K562 (cell line): ENCODE data around the gene CFP. TPM values are rescaled to one million over a fixed set of nuclear protein-coding genes. Genes with fewer than 3 reads are reported as not detected.

Experiments used
- BCOR ChIP-seq: fragments of 450-650 bp; IDR thresholded peaks from 2 replicates; pipeline ENCODE4 v1.6.1; 2016
- CEBPB ChIP-seq: fragments of 450-650 bp; IDR thresholded peaks from 2 replicates; pipeline ENCODE4 v1.6.1; 2016; ENCODE audit warnings: missing genetic modification characterization, missing compliant biosample characterization
- CXXC5 ChIP-seq: fragments of 250-450 bp; sonication (Bioruptor Pico); IDR thresholded peaks from 2 replicates; pipeline ENCODE4 v1.8.0; 2022; ENCODE audit warnings: inconsistent platforms, mild to moderate bottlenecking, moderate library complexity
- MYNN ChIP-seq, 2 experiments: sonication (generic); formaldehyde crosslinking in 1 of 2; IDR thresholded peaks; 2 replicates each; pipeline versions ENCODE4 v1.5.0 to v1.6.1; 2016 to 2020; ENCODE audit warnings: antibody characterized with exemption in 1 of 2, missing genetic modification reagents in 1 of 2
- NCOA2 ChIP-seq, 2 experiments: fragments of 450-650 bp; IDR thresholded peaks; 2 replicates each; pipeline ENCODE4 v1.6.1; 2018; ENCODE audit warnings: mild to moderate bottlenecking in 2 of 2, moderate library complexity in 1 of 2; ENCODE audit not compliant: partially characterized antibody in 2 of 2
- SMAD3 ChIP-seq: fragments of 450-650 bp; formaldehyde crosslinking; conservative IDR thresholded peaks from 2 replicates; pipeline ENCODE4 v1.4.0; 2020; ENCODE audit warnings: mild to moderate bottlenecking
- XRCC5 ChIP-seq: fragments of 200-400 bp; formaldehyde crosslinking; IDR thresholded peaks from 2 replicates; pipeline ENCODE4 v1.6.1; 2017; ENCODE audit warnings: low read depth, mild to moderate bottlenecking, low read length
- ZNF212 ChIP-seq: fragments of 450-650 bp; formaldehyde crosslinking; IDR thresholded peaks from 2 replicates; pipeline ENCODE4 v1.4.0; 2020; ENCODE audit warnings: mild to moderate bottlenecking
- polyA plus RNA-seq, 8 experiments: library from polyadenylated mRNA; depleted of rRNA in 4 of 8; stranded (reverse) in 5 of 8; unstranded in 3 of 8; fragments of >200 nt; fragmentation: Nextera tagmentation in 2 of 8; fragmentation: Illumina TruSeq in 1 of 8; extraction: Ambion mirVana in 2 of 8; extraction: Trizol in 1 of 8; gene quantifications; 2 replicates each; pipeline versions ENCODE4 v1.2.1 to v1.2.3, GENCODE V29; 2011 to 2014; ENCODE audit warnings: inconsistent platforms in 1 of 8, missing spikeins in 1 of 8
- total RNA-seq, 7 experiments: library from RNA; depleted of rRNA in 6 of 7; stranded (reverse); fragments of >200 nt in 6 of 7; fragmentation: Illumina TruSeq in 2 of 7; extraction: Trizol in 2 of 7; gene quantifications; 2 replicates each; pipeline versions ENCODE4 v1.2.1 to v1.2.3, GENCODE V29; 2011 to 2021; ENCODE audit warnings: low replicate concordance in 1 of 7
- TF ChIP-seq, protein P1 (sequence below): fragments of 200-800 bp; sonication (Bioruptor generic); IDR thresholded peaks from 2 replicates; pipeline ENCODE4 v1.6.1; 2016; ENCODE audit warnings: missing genetic modification characterization, missing compliant biosample characterization
- TF ChIP-seq, protein P2 (sequence below): fragments of 450-650 bp; IDR thresholded peaks from 2 replicates; pipeline ENCODE4 v1.6.1; 2016; ENCODE audit warnings: low read depth, mild to moderate bottlenecking, moderate library complexity
- TF ChIP-seq, protein P3 (sequence below): IDR thresholded peaks from 2 replicates; pipeline ENCODE4 v1.6.1; 2011; ENCODE audit not compliant: insufficient read length; ENCODE audit errors: extremely low read depth
- TF ChIP-seq, protein P4 (sequence below): sonication (generic); formaldehyde crosslinking; IDR thresholded peaks from 2 replicates; pipeline ENCODE4 v1.8.0; 2022; ENCODE audit warnings: missing genetic modification reagents, mild to moderate bottlenecking, borderline replicate concordance
- TF ChIP-seq, protein P5 (sequence below): fragments of 450-650 bp; formaldehyde crosslinking; IDR thresholded peaks from 2 replicates; pipeline ENCODE4 v1.4.0; 2020; ENCODE audit warnings: mild to moderate bottlenecking, moderate library complexity
- TF ChIP-seq, protein P6 (sequence below): IDR thresholded peaks from 3 replicates; pipeline ENCODE4 v1.6.1; 2011; ENCODE audit warnings: borderline replicate concordance, mild to moderate bottlenecking, moderate library complexity; ENCODE audit not compliant: insufficient read length; ENCODE audit errors: extremely low read depth

The CFP gene
- total and polyA plus RNA-seq, 9 of the 15 experiments (the other 6 are each of a cell fraction or from before 2014, with no cell fraction given): 0.18 to 2.0 (median 0.55) TPM

DNA sequence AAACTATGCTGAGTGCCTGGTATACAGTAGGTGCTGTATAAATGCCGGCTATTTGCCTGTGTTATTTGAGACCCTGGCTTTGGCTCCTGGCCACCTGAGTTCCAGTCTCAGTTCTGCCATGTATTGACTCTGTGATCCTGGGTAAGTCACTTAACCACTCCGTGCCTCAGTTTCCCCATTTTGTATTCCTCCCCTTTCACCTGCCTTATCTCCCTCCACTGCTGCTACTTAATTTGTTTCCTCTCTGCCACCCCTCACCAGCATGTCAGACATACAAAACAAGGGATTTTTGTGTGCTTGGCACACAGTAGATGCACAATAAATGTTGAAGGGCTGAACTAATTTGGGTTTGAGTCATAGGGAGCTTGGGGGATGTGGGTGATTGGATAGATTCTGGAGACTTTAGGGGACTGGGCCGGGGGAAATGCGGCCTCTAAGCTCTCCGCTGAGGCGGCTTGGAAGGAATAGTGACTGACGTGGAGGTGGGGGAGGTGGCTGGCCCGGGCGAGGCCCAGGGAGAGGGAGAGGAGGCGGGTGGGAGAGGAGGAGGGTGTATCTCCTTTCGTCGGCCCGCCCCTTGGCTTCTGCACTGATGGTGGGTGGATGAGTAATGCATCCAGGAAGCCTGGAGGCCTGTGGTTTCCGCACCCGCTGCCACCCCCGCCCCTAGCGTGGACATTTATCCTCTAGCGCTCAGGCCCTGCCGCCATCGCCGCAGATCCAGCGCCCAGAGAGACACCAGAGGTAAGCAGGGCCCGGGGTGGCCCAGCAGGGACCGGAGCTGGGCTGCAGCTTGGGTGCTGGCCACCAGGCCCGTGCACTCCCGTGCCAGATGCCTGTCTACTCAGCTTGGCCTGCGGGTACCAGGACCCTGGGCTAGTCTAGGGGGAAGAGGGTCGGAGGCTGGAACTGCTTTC, 47.7 kb downstream of the CFP start, which contains the start of gene TIMP1 (continued):
- TF ChIP-seq, protein P1, sequence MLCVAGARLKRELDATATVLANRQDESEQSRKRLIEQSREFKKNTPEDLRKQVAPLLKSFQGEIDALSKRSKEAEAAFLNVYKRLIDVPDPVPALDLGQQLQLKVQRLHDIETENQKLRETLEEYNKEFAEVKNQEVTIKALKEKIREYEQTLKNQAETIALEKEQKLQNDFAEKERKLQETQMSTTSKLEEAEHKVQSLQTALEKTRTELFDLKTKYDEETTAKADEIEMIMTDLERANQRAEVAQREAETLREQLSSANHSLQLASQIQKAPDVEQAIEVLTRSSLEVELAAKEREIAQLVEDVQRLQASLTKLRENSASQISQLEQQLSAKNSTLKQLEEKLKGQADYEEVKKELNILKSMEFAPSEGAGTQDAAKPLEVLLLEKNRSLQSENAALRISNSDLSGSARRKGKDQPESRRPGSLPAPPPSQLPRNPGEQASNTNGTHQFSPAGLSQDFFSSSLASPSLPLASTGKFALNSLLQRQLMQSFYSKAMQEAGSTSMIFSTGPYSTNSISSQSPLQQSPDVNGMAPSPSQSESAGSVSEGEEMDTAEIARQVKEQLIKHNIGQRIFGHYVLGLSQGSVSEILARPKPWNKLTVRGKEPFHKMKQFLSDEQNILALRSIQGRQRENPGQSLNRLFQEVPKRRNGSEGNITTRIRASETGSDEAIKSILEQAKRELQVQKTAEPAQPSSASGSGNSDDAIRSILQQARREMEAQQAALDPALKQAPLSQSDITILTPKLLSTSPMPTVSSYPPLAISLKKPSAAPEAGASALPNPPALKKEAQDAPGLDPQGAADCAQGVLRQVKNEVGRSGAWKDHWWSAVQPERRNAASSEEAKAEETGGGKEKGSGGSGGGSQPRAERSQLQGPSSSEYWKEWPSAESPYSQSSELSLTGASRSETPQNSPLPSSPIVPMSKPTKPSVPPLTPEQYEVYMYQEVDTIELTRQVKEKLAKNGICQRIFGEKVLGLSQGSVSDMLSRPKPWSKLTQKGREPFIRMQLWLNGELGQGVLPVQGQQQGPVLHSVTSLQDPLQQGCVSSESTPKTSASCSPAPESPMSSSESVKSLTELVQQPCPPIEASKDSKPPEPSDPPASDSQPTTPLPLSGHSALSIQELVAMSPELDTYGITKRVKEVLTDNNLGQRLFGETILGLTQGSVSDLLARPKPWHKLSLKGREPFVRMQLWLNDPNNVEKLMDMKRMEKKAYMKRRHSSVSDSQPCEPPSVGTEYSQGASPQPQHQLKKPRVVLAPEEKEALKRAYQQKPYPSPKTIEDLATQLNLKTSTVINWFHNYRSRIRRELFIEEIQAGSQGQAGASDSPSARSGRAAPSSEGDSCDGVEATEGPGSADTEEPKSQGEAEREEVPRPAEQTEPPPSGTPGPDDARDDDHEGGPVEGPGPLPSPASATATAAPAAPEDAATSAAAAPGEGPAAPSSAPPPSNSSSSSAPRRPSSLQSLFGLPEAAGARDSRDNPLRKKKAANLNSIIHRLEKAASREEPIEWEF (CRISPR knock-in tag): no peak
- TF ChIP-seq SMAD3 (CRISPR knock-in tag): no peak
- TF ChIP-seq CEBPB (tag): no peak
- no peak for TF ChIP-seq NCOA2 (IDR thresholded peaks at IDR 0.05; ENCODE audit: partially characterized antibody in 2 of 2)
- TF ChIP-seq, protein P2, sequence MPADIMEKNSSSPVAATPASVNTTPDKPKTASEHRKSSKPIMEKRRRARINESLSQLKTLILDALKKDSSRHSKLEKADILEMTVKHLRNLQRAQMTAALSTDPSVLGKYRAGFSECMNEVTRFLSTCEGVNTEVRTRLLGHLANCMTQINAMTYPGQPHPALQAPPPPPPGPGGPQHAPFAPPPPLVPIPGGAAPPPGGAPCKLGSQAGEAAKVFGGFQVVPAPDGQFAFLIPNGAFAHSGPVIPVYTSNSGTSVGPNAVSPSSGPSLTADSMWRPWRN: no peak
- TF ChIP-seq ZNF212 (CRISPR knock-in tag): no peak
- no peak for TF ChIP-seq XRCC5
- TF ChIP-seq MYNN (IDR thresholded peaks at IDR 0.05): no peak
- no peak for TF ChIP-seq MYNN (CRISPR knock-in tag; IDR thresholded peaks at IDR 0.05)
- TF ChIP-seq, protein P3, sequence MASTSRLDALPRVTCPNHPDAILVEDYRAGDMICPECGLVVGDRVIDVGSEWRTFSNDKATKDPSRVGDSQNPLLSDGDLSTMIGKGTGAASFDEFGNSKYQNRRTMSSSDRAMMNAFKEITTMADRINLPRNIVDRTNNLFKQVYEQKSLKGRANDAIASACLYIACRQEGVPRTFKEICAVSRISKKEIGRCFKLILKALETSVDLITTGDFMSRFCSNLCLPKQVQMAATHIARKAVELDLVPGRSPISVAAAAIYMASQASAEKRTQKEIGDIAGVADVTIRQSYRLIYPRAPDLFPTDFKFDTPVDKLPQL: no peak
- TF ChIP-seq, protein P4, sequence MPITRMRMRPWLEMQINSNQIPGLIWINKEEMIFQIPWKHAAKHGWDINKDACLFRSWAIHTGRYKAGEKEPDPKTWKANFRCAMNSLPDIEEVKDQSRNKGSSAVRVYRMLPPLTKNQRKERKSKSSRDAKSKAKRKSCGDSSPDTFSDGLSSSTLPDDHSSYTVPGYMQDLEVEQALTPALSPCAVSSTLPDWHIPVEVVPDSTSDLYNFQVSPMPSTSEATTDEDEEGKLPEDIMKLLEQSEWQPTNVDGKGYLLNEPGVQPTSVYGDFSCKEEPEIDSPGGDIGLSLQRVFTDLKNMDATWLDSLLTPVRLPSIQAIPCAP (CRISPR knock-in tag): no peak
- TF ChIP-seq, protein P5, sequence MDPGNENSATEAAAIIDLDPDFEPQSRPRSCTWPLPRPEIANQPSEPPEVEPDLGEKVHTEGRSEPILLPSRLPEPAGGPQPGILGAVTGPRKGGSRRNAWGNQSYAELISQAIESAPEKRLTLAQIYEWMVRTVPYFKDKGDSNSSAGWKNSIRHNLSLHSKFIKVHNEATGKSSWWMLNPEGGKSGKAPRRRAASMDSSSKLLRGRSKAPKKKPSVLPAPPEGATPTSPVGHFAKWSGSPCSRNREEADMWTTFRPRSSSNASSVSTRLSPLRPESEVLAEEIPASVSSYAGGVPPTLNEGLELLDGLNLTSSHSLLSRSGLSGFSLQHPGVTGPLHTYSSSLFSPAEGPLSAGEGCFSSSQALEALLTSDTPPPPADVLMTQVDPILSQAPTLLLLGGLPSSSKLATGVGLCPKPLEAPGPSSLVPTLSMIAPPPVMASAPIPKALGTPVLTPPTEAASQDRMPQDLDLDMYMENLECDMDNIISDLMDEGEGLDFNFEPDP (CRISPR knock-in tag): no peak
- peak; percentile 55 for TF ChIP-seq CXXC5
- peak; percentile 99 for TF ChIP-seq BCOR
- TF ChIP-seq, protein P6, sequence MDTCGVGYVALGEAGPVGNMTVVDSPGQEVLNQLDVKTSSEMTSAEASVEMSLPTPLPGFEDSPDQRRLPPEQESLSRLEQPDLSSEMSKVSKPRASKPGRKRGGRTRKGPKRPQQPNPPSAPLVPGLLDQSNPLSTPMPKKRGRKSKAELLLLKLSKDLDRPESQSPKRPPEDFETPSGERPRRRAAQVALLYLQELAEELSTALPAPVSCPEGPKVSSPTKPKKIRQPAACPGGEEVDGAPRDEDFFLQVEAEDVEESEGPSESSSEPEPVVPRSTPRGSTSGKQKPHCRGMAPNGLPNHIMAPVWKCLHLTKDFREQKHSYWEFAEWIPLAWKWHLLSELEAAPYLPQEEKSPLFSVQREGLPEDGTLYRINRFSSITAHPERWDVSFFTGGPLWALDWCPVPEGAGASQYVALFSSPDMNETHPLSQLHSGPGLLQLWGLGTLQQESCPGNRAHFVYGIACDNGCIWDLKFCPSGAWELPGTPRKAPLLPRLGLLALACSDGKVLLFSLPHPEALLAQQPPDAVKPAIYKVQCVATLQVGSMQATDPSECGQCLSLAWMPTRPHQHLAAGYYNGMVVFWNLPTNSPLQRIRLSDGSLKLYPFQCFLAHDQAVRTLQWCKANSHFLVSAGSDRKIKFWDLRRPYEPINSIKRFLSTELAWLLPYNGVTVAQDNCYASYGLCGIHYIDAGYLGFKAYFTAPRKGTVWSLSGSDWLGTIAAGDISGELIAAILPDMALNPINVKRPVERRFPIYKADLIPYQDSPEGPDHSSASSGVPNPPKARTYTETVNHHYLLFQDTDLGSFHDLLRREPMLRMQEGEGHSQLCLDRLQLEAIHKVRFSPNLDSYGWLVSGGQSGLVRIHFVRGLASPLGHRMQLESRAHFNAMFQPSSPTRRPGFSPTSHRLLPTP: no peak
